SKM-1 (cell line): ENCODE measurements around the gene ST3GAL3.

Experiments
- DNase-seq: peaks from one replicate; lab custom pipeline; 2025; ENCODE audit not compliant: unreplicated experiment; lab: John Stamatoyannopoulos, UW

The ST3GAL3 gene

DNA sequence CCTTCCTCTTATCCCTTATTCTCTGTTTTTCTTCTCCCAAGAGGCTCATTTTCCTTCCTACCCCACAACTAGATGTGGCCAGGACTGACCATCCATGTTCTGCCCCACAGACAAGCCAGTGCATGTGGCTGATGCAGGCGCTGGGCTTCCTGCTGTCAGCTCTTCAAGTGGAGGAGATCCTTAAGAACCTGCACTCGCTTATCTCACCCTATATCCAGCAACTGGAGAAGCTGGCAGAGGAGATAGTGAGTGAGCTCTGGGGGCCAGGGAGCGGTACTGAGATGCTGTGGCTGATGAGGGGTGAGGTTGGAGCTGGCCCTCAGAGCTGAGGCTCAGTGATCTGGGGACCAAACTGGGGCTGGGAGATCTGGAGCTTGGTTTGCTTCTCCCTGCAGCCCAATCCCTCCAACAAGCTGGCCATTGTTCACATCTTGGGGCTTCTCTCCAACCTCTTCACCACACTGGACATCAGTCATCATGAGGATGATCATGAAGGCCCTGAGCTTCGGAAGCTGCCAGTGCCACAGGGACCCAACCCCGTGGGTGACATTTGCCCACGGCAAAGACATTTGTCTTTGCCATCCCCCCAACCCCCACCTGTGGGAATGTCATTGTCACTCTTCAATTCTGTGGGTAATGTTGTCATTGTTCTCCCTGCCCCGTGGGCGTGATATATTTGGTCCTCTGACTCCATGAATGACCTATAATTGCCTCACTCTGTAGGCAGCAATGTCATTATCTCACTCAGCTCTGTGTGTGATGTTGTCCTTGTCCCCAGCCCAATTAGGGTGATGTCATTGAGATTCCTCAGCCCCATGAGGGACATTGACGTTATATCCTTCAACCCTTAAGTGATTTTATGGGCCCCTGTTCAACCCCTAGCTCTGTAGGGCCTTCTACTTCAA is 251.3 kb downstream of the ST3GAL3 start:
- DNase-seq: no peak

DNA sequence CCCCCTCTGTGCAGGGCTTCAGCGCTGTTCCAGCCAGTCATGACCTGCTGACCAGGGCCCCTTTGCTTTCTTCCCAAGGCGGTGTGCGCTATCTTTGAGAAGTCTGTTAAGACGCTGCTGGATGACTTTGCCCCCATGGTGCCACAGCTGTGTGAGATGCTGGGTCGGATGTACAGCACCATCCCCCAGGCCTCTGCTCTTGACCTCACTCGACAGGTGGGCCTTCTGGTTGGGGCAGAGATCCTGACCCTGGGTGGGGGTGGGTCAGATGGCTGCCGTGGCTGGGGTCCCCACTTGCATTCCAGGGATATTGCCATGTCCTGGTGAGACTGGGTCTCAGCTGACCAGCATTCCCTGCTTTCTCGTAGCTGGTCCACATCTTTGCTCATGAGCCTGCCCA is 253.5 kb downstream of the ST3GAL3 start:
- no peak for DNase-seq

DNA sequence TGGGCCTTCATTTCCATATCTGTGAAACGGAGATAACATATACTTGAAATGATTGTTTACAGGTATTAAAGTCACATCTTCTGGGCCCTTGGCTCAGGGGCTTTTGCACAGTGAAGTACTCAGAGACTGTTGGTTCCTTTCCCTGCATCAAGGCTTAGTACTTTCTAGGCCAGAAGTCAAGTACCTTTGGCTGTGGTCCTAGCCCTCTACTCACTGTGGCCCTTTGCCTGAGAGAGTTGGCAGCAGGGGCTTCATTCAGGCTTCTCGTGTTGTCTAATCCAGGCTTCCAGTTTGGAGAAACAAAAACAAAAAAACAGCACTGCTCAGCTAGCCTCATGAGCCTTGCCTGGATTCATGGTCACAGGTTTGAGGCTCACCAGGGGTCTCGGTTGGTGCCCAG is 254.4 kb downstream of the ST3GAL3 start:
- no peak for DNase-seq

DNA sequence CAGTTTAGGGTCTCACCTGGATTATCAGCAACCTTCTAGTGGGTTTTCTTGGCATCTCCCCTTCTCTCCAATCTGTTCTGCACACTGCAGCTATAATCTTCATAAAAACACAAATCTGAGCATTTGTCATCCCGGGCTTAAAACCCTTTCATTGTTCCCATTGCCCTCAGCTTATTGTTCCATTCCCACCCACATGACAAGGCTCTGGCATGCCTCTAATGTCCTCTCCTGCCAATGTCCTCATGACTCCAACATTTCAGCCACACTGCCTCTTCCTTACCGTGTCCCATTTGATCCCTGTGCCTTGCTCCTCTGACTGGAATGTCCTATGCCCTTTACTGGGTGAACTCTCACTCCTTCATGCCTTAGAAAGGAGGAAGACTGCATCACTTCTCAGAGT is 255.0 kb downstream of the ST3GAL3 start:
- DNase-seq: no peak

DNA sequence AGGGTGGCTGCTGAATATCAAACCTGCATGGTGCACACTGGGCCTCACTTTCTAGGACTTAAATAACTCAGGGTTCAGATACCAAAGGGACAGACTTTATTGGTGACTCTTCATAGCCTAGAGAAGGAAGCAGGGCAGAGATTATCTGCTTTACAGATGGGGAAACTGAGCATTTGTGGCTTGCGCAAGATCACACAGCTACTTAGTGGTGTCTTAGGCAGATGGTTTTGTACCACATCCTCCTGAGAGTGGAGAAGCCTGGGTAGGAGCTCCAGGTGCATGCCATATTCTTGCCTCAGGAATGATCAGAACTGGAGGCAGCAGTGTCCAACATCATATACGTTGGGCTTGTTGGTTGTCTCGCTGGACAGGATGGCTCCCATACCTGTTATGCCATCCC is 255.7 kb downstream of the ST3GAL3 start:
- DNase-seq: no peak

DNA sequence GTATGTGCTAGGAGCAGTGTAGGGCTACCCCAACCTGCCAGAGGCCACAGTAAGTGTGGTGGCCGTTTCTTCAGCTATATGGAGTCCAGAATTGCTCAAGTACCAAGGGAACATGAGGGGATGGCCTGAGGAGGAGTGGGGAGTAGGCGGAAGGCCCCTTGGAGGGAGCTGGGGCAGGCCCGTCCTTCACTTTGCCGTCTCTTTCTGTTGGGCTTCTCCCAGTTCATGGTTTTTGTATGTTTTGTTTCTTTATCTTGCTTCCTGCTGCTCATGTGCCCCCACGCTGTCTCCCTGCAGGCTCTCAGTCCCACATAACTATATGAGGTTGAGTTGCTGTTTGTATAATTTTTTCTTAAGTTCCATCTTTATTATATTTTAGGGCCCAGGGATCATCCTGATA is 256.6 kb downstream of the ST3GAL3 start:
- no peak for DNase-seq

DNA sequence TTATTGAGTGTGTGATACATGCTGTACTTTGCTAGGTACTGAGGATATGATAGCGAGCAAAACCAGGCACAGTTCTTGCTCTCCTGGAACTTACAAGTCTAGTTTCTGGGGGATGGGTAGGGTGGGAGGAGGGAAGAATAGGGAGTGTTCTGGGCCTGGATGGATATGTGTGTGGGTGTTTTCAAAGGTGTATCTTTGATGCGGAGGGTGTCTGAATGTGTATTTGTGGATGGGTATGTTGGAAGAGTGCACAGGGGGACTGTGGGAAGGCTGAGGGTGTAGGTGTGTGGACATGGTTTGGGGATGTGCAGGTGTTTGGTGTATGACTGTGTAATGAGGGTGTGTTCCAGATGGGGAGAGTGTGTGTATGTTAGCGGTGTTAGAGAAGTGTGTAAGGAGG is 258.0 kb downstream of the ST3GAL3 start:
- DNase-seq: no peak

DNA sequence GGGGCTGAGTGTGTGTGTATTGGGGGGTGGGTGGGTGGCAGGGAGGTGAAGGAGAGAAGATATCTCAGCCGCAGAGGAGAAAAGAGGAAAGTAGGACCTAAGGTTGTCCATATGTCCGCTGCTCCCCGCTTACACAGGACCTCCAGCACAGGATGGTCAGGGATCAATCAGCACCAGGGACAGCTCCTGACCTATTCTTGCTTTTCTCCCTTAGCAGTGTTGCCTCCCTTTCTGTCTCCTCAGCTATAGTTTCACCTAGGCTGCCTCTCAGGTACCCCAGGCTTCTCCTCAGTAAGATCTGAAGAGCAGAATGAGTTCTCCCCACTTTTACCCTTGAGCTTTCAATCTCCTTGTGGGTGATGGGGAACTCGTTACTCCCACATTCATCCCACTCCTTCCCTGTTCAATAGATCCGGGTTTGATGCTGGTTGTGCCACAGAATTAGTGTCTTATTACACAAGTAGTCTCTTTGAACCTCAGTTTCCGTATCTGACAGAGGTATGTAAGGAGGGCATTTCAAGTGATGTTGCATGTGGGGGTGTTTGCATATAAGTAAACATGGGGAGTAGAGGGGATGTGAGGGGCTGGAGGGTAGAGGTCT is 261.1 kb downstream of the ST3GAL3 start:
- DNase-seq: no peak

DNA sequence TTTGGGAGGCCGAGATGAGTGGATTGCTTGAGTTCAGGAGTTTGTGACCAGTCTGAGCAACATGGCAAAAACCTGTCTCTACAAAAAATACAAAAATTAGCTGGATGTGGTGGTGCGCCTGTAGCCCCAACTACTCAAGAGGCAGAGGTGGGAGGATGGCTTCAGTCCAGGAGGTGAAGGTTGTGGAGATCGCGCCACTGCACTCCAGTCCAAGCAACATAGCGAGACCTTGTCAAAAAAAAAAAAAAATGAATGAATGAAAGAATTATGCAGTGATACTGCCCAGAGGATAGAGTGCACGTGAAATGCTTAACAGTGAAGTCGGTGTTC is 262.0 kb downstream of the ST3GAL3 start:
- DNase-seq: no peak

DNA sequence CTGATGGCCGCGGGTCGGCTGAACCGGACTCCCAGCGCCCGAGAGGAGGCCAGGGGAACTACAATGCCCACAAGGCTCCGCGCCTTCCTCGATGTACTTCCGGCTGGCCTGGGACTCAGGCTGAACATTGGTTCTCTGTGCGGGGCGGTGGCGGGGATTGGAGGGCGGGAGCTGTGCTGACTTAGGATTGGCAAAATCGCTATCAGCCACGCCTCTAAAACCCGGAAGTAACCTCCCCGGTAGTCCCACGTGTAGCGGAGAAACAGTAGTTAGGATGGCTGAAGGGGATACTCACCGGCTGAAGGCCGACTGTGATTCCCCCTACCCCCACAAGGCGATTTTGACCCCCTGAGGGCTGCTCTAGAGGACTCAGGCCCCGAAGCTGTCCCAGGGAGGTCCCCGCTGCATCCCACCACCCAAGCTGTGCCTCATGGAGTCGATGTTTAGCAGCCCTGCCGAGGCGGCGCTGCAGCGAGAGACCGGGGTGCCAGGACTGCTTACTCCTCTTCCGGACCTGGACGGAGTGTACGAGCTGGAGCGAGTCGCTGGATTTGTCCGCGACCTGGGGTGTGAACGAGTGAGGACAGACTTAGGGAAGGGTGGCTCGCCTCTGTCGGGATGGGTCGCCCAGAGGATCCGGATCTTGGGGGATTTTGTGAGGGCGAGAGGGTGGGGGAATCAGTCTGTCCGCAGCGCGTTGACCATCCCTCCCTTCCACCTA is 262.6 kb downstream of the ST3GAL3 start, which contains the start of gene DPH2:
Gene DPH2 (plus strand): TSS at position 265 of the 721 bp plus-strand sequence. CDS start 166 bp downstream, at position 431.
- DNase-seq: peak; percentile 97

DNA sequence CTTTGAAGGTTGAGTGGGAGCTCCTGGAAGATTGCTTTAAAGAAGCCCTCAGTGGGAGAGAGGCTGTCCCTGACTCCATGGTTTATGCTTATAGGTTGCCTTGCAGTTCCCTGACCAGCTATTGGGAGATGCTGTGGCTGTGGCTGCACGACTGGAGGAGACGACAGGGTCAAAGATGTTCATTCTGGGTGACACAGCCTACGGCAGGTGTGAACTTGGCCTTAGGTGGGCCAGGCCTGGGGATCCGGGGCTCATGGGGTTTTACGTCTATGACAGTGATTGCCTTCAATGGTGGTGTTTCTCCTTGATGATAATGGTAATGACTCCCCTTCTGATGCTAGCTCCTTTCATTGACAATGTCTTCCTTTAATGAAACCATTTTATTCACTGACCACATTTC is 263.2 kb downstream of the ST3GAL3 start:
- DNase-seq: no peak

DNA sequence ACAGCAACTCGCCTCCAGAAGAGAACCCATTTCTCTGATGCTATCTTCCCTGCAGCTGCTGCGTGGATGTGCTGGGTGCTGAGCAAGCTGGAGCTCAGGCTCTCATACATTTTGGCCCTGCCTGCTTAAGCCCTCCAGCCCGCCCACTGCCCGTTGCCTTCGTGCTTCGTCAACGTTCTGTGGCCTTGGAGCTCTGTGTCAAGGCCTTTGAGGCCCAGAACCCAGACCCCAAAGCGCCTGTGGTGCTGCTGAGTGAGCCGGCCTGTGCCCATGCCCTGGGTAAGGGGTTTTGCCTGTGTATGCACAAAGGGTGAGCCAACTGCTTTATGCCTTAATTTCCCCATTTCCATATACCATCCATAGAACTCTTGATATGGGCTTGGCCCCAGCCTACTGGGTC is 263.6 kb downstream of the ST3GAL3 start:
- DNase-seq: no peak

DNA sequence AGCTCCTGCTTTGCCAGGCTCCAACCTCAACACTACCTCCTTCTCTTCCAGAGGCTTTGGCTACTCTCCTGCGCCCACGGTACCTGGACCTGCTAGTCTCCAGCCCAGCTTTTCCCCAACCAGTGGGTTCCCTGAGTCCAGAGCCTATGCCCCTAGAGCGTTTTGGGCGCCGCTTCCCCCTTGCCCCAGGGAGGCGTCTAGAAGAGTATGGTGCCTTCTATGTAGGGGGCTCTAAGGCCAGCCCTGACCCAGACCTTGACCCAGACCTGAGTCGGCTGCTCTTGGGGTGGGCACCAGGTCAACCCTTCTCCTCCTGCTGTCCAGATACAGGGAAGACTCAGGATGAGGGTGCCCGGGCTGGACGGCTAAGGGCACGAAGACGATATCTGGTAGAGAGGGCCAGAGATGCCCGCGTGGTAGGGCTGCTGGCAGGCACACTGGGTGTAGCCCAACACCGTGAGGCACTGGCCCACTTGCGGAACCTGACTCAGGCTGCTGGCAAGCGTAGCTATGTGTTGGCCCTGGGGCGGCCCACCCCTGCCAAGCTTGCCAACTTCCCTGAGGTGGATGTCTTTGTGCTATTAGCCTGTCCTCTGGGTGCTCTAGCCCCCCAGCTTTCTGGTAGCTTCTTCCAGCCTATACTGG is 264.1 kb downstream of the ST3GAL3 start:
- DNase-seq: no peak

DNA sequence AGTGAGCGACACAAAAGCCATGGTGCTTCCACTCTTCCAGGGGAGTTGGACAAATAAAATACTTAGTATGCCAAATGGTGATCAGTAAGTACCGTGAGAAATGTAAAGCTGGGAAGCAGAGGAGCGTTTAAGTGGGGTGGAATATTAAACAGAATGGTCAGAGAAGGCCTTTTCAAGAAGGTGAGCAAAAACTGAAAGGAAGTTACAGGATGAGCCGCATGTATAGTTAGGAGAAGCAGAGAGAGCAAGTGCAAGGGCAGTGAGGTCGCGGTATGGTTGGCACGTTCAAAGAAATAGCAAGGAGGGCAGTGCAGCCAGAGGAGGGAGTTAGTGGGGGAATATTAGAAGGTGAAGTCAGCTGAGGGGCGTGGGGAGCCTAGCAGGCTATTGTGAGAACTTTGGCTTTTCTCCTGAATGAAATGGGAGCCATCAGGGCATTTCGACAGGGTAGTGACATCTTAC is 266.7 kb downstream of the ST3GAL3 start:
- DNase-seq: no peak

DNA sequence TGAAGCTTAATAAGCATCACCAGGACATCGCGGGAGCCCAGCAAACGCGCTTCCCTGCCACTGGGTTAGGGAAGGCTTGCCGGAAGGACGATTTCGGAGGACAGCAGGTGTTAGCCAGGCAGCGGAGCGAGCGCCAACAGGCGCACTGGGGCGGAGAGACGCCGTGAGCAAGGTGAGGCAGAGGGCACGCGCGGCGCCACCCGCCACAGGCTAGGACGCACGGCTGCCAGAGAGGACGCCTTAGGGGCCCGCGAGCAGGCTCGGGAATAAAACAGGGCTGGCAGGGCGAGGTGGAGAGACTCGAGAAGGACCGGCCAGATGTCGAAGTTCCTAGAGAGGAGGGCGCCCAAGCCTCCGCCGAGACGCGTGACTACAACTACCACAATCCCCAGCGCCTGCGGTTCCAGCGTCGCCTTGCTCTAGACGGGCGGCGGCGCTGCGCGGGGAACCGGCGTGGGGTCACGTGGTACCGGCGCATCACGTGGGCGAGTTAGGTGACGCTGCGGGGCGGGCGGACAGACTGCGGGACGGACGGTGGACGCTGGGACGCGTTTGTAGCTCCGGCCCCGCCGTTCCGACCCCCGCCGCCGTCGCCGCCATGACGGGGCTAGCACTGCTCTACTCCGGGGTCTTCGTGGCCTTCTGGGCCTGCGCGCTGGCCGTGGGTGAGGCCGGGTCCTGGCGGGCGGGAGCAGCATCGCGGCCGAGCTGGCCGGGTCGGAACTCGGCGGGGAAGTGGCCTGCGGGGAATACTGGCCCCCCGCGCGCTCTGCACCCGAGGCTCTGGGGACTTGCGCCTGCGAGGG is 267.3 kb downstream of the ST3GAL3 start, which contains the start of gene ATP6V0B:
Gene ATP6V0B (plus strand): TSS at position 518 of the 806 bp plus-strand sequence. CDS start 81 bp downstream, at position 599.
- DNase-seq: peak; percentile 84

DNA sequence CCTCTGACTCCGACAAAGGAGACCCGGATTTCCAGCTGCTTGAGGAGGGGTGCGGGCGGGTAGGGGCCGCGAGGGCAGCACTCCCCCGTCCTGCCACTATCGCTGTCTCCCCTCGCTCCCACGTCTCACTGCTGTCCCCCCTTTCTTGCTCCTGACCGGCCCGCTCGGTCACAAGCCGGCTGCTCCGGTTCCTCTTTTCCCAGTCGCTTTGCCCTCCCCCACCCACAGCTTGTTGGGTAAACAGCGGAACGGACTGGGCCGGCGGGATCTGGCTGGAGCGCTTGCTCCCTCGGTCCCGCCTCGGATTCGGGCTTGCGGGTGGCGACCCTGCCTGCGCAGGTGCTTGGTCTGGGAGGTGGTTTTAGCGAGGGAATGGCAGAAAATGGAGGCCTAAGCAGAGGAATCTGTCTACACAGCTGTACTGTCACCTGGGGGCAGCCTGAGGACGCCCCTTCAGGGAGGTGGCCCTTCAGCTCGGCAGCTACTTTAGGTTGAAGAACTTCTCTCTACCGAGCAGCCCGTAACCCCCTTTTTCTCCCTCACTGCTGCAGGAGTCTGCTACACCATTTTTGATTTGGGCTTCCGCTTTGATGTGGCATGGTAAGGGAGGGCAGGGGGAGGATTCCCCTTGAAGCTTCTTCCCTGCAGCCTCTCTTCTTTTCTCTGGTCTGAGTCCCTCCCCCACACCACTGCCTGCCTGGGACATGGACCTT is 268.1 kb downstream of the ST3GAL3 start:
- peak; percentile 68 for DNase-seq

DNA sequence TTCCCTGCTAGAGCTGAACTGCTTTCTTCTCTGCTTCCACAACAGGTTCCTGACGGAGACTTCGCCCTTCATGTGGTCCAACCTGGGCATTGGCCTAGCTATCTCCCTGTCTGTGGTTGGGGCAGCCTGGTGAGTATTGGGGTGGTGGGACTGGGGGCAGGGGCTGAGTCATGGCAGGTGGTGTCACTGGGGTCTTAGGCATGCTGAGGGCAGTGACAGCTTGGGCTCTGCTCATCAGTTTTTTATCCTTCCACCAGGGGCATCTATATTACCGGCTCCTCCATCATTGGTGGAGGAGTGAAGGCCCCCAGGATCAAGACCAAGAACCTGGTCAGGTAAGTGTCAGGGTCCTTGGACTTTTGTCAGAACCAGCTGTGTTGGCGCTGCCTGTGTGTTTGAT is 268.7 kb downstream of the ST3GAL3 start:
- DNase-seq: no peak

DNA sequence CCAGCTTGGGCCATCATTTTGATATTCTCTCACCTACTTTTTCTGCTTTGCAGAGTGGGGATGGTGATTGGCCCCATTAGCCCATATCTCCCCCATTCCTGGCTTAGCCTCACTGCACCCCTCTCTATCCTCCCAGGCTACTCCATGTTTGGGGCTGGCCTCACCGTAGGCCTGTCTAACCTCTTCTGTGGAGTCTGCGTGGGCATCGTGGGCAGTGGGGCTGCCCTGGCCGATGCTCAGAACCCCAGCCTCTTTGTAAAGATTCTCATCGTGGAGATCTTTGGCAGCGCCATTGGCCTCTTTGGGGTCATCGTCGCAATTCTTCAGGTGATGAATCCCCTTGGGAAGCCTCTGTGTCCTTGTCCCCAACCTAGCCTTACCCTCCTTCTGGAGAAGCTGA is 269.6 kb downstream of the ST3GAL3 start:
- DNase-seq: no peak

DNA sequence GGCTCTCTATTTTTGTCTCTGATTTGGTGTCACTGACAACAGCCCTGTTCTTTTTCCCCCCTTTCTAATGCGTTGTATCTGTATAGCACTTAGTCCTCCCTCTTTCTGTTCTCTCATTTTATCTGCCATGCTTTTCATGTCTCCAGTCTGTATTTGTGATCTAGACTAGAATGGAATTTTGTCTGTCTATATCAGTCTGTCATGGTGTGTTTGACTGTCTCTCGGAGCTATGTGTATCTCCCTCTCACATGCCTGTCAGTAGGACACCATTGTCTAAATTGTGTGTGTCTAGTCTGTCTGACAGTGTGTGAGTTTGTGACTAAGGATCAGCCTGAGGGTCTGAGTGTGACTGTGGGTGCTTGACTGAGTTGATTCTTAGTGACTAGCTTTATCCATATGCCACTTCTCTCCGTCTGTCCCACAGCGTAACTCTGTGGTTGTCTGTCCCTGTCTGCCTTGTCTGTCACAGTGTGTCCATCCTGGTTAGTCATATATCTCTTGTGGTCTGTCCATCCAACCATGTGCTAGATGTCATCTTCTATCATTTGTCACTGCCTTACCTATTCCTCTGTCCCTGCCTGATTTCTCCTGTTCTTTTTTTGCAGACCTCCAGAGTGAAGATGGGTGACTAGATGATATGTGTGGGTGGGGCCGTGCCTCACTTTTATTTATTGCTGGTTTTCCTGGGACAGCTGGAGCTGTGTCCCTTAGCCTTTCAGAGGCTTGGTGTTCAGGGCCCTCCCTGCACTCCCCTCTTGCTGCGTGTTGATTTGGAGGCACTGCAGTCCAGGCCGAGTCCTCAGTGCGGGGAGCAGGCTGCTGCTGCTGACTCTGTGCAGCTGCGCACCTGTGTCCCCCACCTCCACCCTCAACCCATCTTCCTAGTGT is 270.3 kb downstream of the ST3GAL3 start:
- DNase-seq: no peak
